Measurements from ENCODE around the gene PITPNC1. TPM values are rescaled to one million over a fixed set of nuclear protein-coding genes. Genes with fewer than 3 reads are reported as not detected.

The PITPNC1 gene
- total and polyA plus RNA-seq, 2 donors (not counting 1 experiment from before 2014, with no cell fraction given): 5.8 to 7.1 TPM

GRCh38 chr17:67638871-67639270, 261.8 kb downstream of the PITPNC1 start:
- DNase-seq (ENCODE audit: low read depth in 2 of 2): no peak
- H3K4me2 ChIP-seq (ENCODE audit: extremely low read depth, insufficient read depth, low read length): no peak overlapping the region
- no peaks in the 10 kb centered on the region for H3K9me3 ChIP-seq (ENCODE audit: control insufficient read depth, insufficient read depth, low read depth, low read length)
- H4K20me1 ChIP-seq (ENCODE audit: control insufficient read depth, extremely low read depth, insufficient read depth, low read length): no peaks in the 10 kb centered on the region
- no peak overlapping the region for H2AFZ ChIP-seq (ENCODE audit: low read length)
- H3K27me3 ChIP-seq (ENCODE audit: control insufficient read depth, insufficient read depth, low read length): no peaks in the 10 kb centered on the region
- no peak overlapping the region for H3K9ac ChIP-seq (ENCODE audit: insufficient read depth, low read length)
- no peaks in the 10 kb centered on the region for H3K36me3 ChIP-seq (ENCODE audit: control insufficient read depth, insufficient read depth, low read length)
- no peak overlapping the region for H3K4me3 ChIP-seq (replicated peaks in 1 of 4; ENCODE audit: control extremely low read depth in 1 of 4, insufficient read depth in 1 of 4, low read depth in 3 of 4, low read length in 4 of 4)
- TF ChIP-seq CTCF (conservative IDR thresholded peaks at IDR 0.05 in 1 of 2, IDR thresholded peaks at IDR 0.05 in 1 of 2; ENCODE audit: low read depth in 1 of 2, low read length in 2 of 2) (no peak), EZH2 (IDR thresholded peaks at IDR 0.05; ENCODE audit: low read length, missing control alignments) (no peak)
- no peaks in the 10 kb centered on the region for H3K79me2 ChIP-seq (ENCODE audit: control insufficient read depth, insufficient read depth, low read length)
- no peak overlapping the region for H3K27ac ChIP-seq (ENCODE audit: insufficient read depth, low read length)
- no peaks in the 10 kb centered on the region for H3K4me1 ChIP-seq (ENCODE audit: control insufficient read depth, extremely low read depth, insufficient read depth, low read length)

GRCh38 chr17:67639555-67639954, 262.5 kb downstream of the PITPNC1 start:
- H3K9me3 ChIP-seq (ENCODE audit: control insufficient read depth, insufficient read depth, low read depth, low read length): no peaks in the 10 kb centered on the region
- no peaks in the 10 kb centered on the region for H3K4me1 ChIP-seq (ENCODE audit: control insufficient read depth, extremely low read depth, insufficient read depth, low read length)
- no peaks in the 10 kb centered on the region for H3K36me3 ChIP-seq (ENCODE audit: control insufficient read depth, insufficient read depth, low read length)
- H3K4me2 ChIP-seq (ENCODE audit: extremely low read depth, insufficient read depth, low read length): peak overlapping the region; percentile 29
- H3K27me3 ChIP-seq (ENCODE audit: control insufficient read depth, insufficient read depth, low read length): no peaks in the 10 kb centered on the region
- H3K79me2 ChIP-seq (ENCODE audit: control insufficient read depth, insufficient read depth, low read length): no peaks in the 10 kb centered on the region
- peak in 1 of 2 donors; percentile 13 for DNase-seq (ENCODE audit: low read depth in 2 of 2)
- H3K9ac ChIP-seq (ENCODE audit: insufficient read depth, low read length): no peak overlapping the region
- H2AFZ ChIP-seq (ENCODE audit: low read length): no peak overlapping the region
- H4K20me1 ChIP-seq (ENCODE audit: control insufficient read depth, extremely low read depth, insufficient read depth, low read length): no peaks in the 10 kb centered on the region
- no peak overlapping the region for H3K27ac ChIP-seq (ENCODE audit: insufficient read depth, low read length)
- TF ChIP-seq CTCF (conservative IDR thresholded peaks at IDR 0.05 in 1 of 2, IDR thresholded peaks at IDR 0.05 in 1 of 2; ENCODE audit: low read depth in 1 of 2, low read length in 2 of 2) (no peak), EZH2 (IDR thresholded peaks at IDR 0.05; ENCODE audit: low read length, missing control alignments) (no peak)
- no peak overlapping the region for H3K4me3 ChIP-seq (replicated peaks in 1 of 4; ENCODE audit: control extremely low read depth in 1 of 4, insufficient read depth in 1 of 4, low read depth in 3 of 4, low read length in 4 of 4)

GRCh38 chr17:67639979-67640378, 262.9 kb downstream of the PITPNC1 start:
- Histone ChIP-seq H3K4me1 (ENCODE audit: control insufficient read depth, extremely low read depth, insufficient read depth, low read length) (no peaks in the 10 kb centered on the region), H3K27ac (ENCODE audit: insufficient read depth, low read length) (no peak overlapping the region), H3K4me2 (ENCODE audit: extremely low read depth, insufficient read depth, low read length) (no peak overlapping the region), H3K9ac (ENCODE audit: insufficient read depth, low read length) (no peak overlapping the region), H3K9me3 (ENCODE audit: control insufficient read depth, insufficient read depth, low read depth, low read length) (no peaks in the 10 kb centered on the region), H3K36me3 (ENCODE audit: control insufficient read depth, insufficient read depth, low read length) (no peaks in the 10 kb centered on the region), H2AFZ (ENCODE audit: low read length) (no peak overlapping the region), H3K79me2 (ENCODE audit: control insufficient read depth, insufficient read depth, low read length) (no peaks in the 10 kb centered on the region), H3K4me3 (replicated peaks in 1 of 4; ENCODE audit: control extremely low read depth in 1 of 4, insufficient read depth in 1 of 4, low read depth in 3 of 4, low read length in 4 of 4) (no peak overlapping the region), H3K27me3 (ENCODE audit: control insufficient read depth, insufficient read depth, low read length) (no peaks in the 10 kb centered on the region), H4K20me1 (ENCODE audit: control insufficient read depth, extremely low read depth, insufficient read depth, low read length) (no peaks in the 10 kb centered on the region)
- peak in 1 of 2 donors; percentile 18 for DNase-seq (ENCODE audit: low read depth in 2 of 2)
- no peak for TF ChIP-seq CTCF (conservative IDR thresholded peaks at IDR 0.05 in 1 of 2, IDR thresholded peaks at IDR 0.05 in 1 of 2; ENCODE audit: low read depth in 1 of 2, low read length in 2 of 2)
- TF ChIP-seq EZH2 (IDR thresholded peaks at IDR 0.05; ENCODE audit: low read length, missing control alignments): no peak

Data from fibroblast of lung (primary cell).